Measurements from ENCODE around the gene LRWD1.

LRWD1 gene

DNA sequence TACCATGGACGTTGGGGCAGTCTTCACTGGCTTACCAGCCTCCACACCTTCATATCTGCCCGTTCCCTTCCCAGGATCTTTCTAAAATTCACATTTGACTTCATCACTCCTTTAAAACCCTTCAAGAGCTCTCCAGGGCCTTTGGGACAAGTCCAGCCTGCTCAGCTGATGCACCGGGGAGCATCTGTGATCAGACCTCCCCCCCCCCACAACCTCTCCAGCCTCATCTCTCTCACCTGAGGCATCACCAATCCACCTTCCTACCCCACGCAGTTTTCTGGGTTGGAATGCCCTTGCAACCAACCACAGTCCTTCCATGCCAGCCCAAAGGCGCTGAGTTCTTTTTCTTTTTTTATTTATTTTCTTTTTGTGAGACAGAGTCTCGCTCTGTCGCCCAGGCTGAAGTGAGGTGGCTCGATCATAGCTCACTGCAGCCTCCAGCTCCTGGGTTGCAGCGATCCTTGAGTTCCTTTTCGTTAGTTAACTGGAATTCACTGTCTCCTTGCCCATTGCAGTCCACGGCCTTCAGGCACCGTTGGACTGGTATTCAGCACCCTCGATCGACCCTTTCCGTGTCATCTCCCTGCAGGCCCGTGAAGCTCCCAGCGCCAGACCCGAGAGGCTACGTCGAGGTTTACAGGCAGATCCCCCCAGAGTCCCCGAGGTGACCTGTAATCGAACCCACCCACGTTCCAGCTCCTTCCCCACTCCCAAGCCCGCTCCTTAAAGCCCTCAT lies 775 bp upstream of the LRWD1 start:
- TF ChIP-seq, protein P1, sequence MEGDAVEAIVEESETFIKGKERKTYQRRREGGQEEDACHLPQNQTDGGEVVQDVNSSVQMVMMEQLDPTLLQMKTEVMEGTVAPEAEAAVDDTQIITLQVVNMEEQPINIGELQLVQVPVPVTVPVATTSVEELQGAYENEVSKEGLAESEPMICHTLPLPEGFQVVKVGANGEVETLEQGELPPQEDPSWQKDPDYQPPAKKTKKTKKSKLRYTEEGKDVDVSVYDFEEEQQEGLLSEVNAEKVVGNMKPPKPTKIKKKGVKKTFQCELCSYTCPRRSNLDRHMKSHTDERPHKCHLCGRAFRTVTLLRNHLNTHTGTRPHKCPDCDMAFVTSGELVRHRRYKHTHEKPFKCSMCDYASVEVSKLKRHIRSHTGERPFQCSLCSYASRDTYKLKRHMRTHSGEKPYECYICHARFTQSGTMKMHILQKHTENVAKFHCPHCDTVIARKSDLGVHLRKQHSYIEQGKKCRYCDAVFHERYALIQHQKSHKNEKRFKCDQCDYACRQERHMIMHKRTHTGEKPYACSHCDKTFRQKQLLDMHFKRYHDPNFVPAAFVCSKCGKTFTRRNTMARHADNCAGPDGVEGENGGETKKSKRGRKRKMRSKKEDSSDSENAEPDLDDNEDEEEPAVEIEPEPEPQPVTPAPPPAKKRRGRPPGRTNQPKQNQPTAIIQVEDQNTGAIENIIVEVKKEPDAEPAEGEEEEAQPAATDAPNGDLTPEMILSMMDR (IDR thresholded peaks at IDR 0.05): no peak

DNA sequence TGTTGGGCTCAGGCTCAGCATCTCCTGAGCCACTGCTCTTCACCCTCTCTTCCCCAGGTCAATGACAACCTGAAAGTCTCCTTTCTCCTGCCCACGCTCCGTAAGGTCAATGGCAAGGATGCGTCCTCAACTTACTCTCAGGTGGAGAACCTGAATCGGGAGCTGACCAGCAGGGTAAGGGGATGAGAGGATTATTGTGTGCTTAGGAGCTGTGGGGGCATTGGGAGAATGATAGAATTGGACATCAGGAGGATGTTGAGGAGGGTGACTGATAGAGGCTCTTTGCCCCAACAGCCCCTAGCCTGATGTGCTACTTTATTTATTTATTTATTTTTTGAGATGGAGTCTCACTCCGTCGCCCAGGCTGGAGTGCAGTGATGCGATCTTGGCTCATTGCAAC lies 1.3 kb downstream of the LRWD1 start:
- TF ChIP-seq, protein P1 (IDR thresholded peaks at IDR 0.05): no peak

DNA sequence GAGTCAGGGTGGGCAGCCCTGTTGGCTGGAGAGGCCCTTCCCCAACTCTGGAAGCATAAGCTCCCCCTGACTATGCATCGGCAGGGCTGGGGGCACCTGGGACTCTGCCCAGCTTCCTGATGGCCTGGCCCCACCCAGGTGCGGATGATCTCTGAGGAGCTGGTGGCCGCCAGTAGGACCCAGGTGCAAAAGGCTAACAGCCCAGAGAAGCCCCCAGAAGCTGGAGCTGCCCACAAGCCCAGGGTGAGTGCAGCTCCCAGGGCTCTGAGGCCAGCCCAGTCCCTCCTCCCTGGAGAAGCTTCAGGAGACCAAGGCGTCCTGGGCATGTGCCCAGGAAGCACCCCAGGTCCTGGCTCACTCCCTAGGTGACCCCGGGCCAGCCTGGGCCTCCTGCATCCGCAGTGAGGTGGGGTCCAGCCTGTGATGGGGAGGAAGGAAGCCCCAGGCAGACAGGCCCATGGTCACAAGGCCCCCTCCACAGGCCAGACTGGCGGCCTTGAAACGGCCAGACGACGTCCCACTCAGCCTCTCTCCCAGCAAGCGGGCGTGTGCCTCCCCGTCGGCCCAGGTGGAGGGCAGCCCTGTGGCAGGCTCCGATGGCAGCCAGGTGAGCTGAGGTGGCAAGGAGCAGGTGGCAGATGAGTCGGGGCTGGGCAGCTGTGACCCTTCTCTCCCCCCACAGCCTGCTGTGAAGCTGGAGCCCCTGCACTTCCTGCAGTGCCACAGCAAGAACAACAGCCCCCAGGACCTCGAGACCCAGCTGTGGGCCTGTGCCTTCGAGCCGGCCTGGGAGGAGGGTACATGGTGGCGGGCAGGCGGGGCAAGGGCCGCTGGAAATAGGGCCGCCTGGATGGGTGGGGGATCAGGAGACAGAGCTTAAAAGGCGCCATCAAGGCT lies 3.0 kb downstream of the LRWD1 start:
- TF ChIP-seq, protein P1 (IDR thresholded peaks at IDR 0.05): no peak

DNA sequence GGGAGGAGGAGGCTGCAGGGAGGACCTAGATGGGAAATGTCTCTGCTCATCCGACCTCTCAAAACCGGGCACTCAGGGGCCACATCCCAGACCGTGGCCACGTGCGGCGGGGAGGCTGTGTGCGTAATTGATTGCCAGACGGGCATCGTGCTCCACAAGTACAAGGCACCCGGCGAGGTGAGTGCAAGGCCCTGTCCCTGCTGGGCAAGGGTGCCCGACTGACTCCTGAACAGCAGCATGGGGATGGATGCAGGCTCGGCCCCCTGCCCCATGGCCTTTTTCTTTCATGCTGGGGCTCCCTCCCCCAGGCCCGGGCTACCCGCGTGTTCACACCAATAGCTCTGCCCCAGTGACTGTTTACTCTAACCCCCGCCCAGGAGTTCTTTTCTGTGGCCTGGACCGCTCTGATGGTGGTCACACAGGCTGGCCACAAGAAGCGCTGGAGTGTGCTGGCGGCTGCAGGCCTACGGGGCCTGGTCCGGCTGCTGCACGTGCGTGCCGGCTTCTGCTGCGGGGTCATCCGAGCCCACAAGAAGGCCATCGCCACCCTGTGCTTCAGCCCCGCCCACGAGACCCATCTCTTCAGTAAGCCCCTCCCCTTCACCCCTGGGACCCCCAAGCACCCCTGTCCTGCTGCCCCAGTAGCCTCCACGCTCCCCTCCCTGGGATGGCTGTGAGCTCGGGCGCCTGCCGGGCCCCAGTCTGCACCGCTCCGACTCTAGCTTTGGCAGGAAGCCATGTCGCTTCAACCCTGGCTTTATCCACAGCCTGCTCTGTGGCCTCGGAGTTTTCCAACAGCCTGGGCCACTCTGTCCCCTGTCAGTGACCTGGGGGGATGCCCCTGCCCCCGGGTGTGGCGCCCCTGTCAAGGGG lies 3.9 kb downstream of the LRWD1 start:
- TF ChIP-seq, protein P1 (IDR thresholded peaks at IDR 0.05): no peak

DNA sequence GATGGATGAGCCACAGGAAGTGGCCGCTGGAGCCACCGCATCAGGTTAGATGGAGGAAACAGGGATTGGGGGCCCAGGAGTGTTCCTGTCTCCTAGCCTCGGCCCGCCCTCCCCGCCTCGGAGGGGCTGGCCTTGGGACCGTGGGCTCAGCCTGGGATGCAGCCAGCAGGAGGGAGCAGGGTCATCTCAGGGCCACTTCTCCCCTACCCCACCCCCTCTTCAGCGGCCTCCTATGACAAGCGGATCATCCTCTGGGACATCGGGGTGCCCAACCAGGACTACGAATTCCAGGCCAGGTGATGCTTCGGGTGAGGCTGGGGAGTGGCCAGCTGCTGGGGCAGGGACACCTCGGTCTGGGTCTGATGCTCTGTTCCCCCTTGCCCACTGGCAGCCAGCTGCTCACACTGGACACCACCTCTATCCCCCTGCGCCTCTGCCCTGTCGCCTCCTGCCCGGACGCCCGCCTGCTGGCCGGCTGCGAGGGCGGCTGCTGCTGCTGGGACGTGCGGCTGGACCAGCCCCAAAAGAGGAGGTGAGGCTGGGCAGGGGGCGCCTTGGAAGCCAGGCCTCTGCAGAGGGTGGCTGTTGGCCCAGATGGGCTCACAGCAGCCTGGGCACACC lies 4.7 kb downstream of the LRWD1 start:
- TF ChIP-seq, protein P1 (IDR thresholded peaks at IDR 0.05): no peak

DNA sequence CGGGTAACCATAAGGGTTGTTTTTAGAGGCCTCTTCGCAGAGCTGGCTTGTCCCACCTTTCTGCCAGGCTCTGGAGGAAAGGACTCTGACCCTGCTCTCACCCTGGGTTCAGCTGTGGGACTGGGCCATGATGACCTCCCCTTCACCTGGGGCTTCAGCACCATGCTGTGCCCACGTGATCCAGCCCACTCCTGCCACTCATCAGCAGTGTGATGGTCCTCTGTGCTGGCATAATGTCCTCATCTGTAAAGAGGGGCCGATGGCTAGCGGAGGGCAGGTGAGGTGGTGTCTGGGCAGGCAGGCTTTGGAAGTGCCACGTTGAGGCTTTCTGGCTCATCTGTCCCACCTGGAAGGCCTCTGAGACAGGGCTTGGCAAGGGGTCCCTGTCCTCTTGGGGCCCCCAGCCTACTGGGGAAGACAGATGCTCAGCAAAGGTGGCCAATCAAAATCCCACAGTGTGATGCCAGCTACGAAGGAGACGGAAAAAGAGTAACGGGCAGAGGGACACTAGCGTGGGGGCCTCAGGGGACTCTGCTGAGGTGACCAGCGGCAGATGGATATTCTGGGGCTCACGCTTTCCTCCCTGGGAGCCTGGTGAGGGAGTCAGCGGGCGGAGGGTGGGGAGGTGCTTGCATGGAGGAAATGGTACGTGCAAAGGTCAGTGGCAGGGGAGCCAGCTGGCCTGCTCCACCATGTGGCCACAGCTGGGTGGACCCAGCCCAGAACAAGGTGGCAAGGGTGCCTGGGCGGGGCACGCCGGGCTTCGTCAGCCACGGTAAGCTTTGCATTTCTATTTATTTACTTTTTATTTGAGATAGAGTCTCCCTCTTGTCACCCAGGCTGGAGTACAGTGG lies 5.4 kb downstream of the LRWD1 start:
- TF ChIP-seq, protein P1 (IDR thresholded peaks at IDR 0.05): no peak

All from LNCAP (cell line).